MCF 10A (cell line): ENCODE data around the gene PISD. TPM values are rescaled to one million over a fixed set of nuclear protein-coding genes. Genes with fewer than 3 reads are reported as not detected.

Experiments used
- BruUV-seq: library from RNA; stranded (reverse); fragments of 400-500 nt; replicated peaks from 2 replicates; lab custom pipeline; 2021; lab: Mats Ljungman, UMichigan
- CTCF ChIA-PET: fragments of 300-600 bp; sonication (Branson Sonifier 250); formaldehyde crosslinking; extraction: SDS; loops from one replicate; lab custom pipeline; 2021; ENCODE audit warnings: antibody characterized with exemption, inconsistent platforms; lab: Yijun Ruan, JAX
- POLR2A ChIA-PET: fragments of 300-600, 350-650 bp; sonication (Branson Sonifier 250); formaldehyde crosslinking; extraction: SDS; loops from one replicate; lab custom pipeline; 2020; ENCODE audit warnings: antibody characterized with exemption, inconsistent platforms; lab: Yijun Ruan, JAX
- DNase-seq: peaks from one replicate; pipeline ENCODE4 v3.0.0-alpha.2; 2018; ENCODE audit not compliant: unreplicated experiment
- H3K27ac Mint-ChIP-seq: one replicate; pipeline ENCODE4 v1.8.0; 2022; ENCODE audit warnings: mild to moderate bottlenecking, low read depth, mixed read lengths; ENCODE audit not compliant: unreplicated experiment
- H3K27me3 Mint-ChIP-seq: one replicate; pipeline ENCODE4 v1.8.0; 2022; ENCODE audit warnings: mixed read lengths; ENCODE audit not compliant: insufficient read depth, unreplicated experiment
- H3K36me3 Mint-ChIP-seq: one replicate; pipeline ENCODE4 v1.8.0; 2022; ENCODE audit warnings: mild to moderate bottlenecking, moderate library complexity, mixed read lengths; ENCODE audit not compliant: insufficient read depth, unreplicated experiment
- H3K4me1 Mint-ChIP-seq: one replicate; pipeline ENCODE4 v1.8.0; 2022; ENCODE audit warnings: mixed read lengths; ENCODE audit not compliant: insufficient read depth, unreplicated experiment
- H3K4me3 Mint-ChIP-seq: one replicate; pipeline ENCODE4 v1.8.0; 2022; ENCODE audit warnings: mild to moderate bottlenecking, moderate library complexity, mixed read lengths; ENCODE audit not compliant: unreplicated experiment
- H3K9me3 Mint-ChIP-seq: one replicate; pipeline ENCODE4 v1.8.0; 2022; ENCODE audit warnings: mixed read lengths; ENCODE audit not compliant: unreplicated experiment
- intact Hi-C: fragments of 100-400 bp; cut with micrococcal nuclease; formaldehyde crosslinking; loops from 2 replicates; pipeline ENCODE4 v1.14.1; 2022
- total RNA-seq: library from RNA; stranded (reverse); gene quantifications from 2 replicates; pipeline ENCODE4 v1.2.3, GENCODE V29; 2022
- TF ChIP-seq, protein P1 (sequence below): fragments of 200-600 bp; IDR thresholded peaks from one replicate; pipeline ENCODE4 v1.8.0; 2022; ENCODE audit warnings: antibody characterized with exemption, mild to moderate bottlenecking; ENCODE audit not compliant: unreplicated experiment

The PISD gene
- total RNA-seq, 1 experiment from 2014 or later, result 48.2 TPM

DNA sequence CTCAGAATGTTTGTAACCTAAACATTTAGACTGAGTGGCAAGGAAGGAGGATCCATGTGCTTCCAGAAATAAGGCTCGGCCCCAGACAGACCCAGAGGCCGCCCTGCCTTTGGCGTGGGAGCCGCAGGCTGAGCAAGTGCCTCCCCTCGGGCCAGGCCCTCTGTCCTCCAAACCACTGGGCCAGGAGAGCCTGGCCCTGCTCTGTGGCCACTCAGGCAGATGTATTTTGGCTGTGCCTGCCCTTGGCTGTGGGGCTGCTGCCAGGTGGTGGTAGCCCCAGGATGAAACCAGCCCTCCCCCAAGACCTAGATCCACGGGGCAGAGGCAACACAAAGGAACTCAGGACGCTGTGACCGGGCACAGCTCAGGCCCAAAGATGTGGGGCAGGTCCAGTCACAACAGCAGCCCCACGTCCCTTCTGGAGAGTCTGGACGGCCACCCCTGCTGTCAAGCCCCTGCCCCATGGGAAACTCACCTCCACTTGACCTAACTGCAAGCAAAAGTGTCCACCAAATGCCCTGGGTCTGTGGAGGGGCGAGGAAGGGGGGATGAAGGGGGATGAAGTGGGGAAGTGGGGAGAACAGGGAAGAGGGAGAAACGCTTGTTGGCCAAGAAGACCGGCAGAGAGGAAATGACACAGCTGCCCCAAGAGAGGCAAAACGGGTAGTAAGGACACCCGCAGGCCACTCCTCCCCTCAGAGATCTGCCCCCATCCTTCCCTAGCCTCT is 24.0 kb downstream of the PISD start:
- Mint-ChIP-seq H3K4me3 (no peak overlapping the region), H3K36me3 (peaks cover 49% of the 10 kb centered on the region), H3K4me1 (peaks cover 22% of the 10 kb centered on the region), H3K9me3 (no peaks in the 10 kb centered on the region), H3K27ac (peak overlapping the region; percentile 51), H3K27me3 (no peaks in the 10 kb centered on the region)
- no TSS peak for BruUV-seq
- no peak for DNase-seq
- POLR2A ChIA-PET, result interaction anchor here (2.0 to 2.3 kb wide), 2 partner anchors 9 to 24 kb away, joined by 12 to 13 read pairs; partner anchors contain the start of gene PISD
- TF ChIP-seq, protein P1, sequence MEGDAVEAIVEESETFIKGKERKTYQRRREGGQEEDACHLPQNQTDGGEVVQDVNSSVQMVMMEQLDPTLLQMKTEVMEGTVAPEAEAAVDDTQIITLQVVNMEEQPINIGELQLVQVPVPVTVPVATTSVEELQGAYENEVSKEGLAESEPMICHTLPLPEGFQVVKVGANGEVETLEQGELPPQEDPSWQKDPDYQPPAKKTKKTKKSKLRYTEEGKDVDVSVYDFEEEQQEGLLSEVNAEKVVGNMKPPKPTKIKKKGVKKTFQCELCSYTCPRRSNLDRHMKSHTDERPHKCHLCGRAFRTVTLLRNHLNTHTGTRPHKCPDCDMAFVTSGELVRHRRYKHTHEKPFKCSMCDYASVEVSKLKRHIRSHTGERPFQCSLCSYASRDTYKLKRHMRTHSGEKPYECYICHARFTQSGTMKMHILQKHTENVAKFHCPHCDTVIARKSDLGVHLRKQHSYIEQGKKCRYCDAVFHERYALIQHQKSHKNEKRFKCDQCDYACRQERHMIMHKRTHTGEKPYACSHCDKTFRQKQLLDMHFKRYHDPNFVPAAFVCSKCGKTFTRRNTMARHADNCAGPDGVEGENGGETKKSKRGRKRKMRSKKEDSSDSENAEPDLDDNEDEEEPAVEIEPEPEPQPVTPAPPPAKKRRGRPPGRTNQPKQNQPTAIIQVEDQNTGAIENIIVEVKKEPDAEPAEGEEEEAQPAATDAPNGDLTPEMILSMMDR, result no peak
- CTCF ChIA-PET, result interaction anchor here (0.5 to 5.2 kb wide), 4 partner anchors 8 to 77 kb away, joined by 3 to 28 read pairs (median 5); no protein-coding TSS in a partner anchor
- intact Hi-C loops, result loop anchor here (10.0 kb wide), 1 partner anchor 293 kb away; the partner anchor contains the start of gene PATZ1

- peaks cover 44% of the 10 kb centered on the region for H3K36me3 Mint-ChIP-seq
- intact Hi-C loops, result loop anchor here (10.0 kb wide), 1 partner anchor 293 kb away; the partner anchor contains the start of gene PATZ1
- no peak overlapping the region for H3K4me3 Mint-ChIP-seq
- POLR2A ChIA-PET, result interaction anchor here (2.0 to 2.3 kb wide), 2 partner anchors 9 to 24 kb away, joined by 12 to 13 read pairs; partner anchors contain the start of gene PISD
- H3K4me1 Mint-ChIP-seq, result peaks cover 22% of the 10 kb centered on the region
- BruUV-seq, result no TSS peak
- H3K27ac Mint-ChIP-seq, result no peak overlapping the region
- DNase-seq, result no peak
- TF ChIP-seq, protein P1, result no peak
- H3K9me3 Mint-ChIP-seq, result no peaks in the 10 kb centered on the region
- H3K27me3 Mint-ChIP-seq, result no peaks in the 10 kb centered on the region
- CTCF ChIA-PET, result interaction anchor here (0.7 to 5.2 kb wide), 3 partner anchors 27 to 1179 kb away, joined by 3 to 28 read pairs (median 4); no protein-coding TSS in a partner anchor
Observed at GRCh38 chr22:31637447-31637890, 24.5 kb downstream of the PISD start.

- no peaks in the 10 kb centered on the region for H3K27me3 Mint-ChIP-seq
- TF ChIP-seq, protein P1, result no peak
- no peak for DNase-seq
- ChIA-PET POLR2A (interaction anchor here (0.6 to 2.8 kb wide), 6 partner anchors 9 to 387 kb away, joined by 3 to 27 read pairs (median 3); partner anchors contain the start of gene PISD), CTCF (interaction anchor here (0.6 to 5.2 kb wide), 7 partner anchors 12 to 362 kb away, joined by 3 to 28 read pairs (median 4); no protein-coding TSS in a partner anchor)
- BruUV-seq, result no TSS peak
- peaks cover 18% of the 10 kb centered on the region for H3K4me1 Mint-ChIP-seq
- no peak overlapping the region for H3K4me3 Mint-ChIP-seq
- intact Hi-C loops, result loop anchor here (10.0 kb wide), 1 partner anchor 291 kb away; the partner anchor contains the start of gene PATZ1
- no peaks in the 10 kb centered on the region for H3K9me3 Mint-ChIP-seq
- H3K36me3 Mint-ChIP-seq, result peaks cover 28% of the 10 kb centered on the region
- no peak overlapping the region for H3K27ac Mint-ChIP-seq
Observed at GRCh38 chr22:31635638-31636306, 26.2 kb downstream of the PISD start.
